Duodenal mucosa (tissue), 2 donors: ENCODE measurements around the gene KIF13A.
"Not testable (repeated sequence)": the region's sequence is repeated elsewhere in the genome, so short reads cannot be mapped to it uniquely, and the experiment has no call there.

Source experiments
- H3K27ac ChIP-seq: one replicate; pipeline ENCODE4 v1.7.0; 2013; ENCODE audit warnings: low read depth, low read length
- H3K27me3 ChIP-seq, 2 donors: one replicate each; pipeline ENCODE4 v1.7.0; 2013; ENCODE audit warnings: low read length in 2 of 2, control low read depth in 1 of 2; ENCODE audit not compliant: insufficient read depth in 2 of 2, control insufficient read depth in 1 of 2
- H3K36me3 ChIP-seq, 2 donors: one replicate each; pipeline ENCODE4 v1.7.0; 2013; ENCODE audit warnings: low read length in 2 of 2, control low read depth in 1 of 2; ENCODE audit not compliant: insufficient read depth in 2 of 2, control insufficient read depth in 1 of 2
- H3K4me1 ChIP-seq, 2 donors: one replicate each; pipeline ENCODE4 v1.7.0; 2013; ENCODE audit warnings: low read length in 2 of 2, control low read depth in 1 of 2; ENCODE audit not compliant: insufficient read depth in 2 of 2, control insufficient read depth in 1 of 2
- H3K4me3 ChIP-seq, 2 donors: one replicate each; pipeline ENCODE4 v1.7.0; 2013; ENCODE audit warnings: low read length in 2 of 2, low read depth in 1 of 2
- H3K9ac ChIP-seq, 2 donors: one replicate each; pipeline ENCODE4 v1.7.0; 2013; ENCODE audit warnings: low read length in 2 of 2, low read depth in 1 of 2
- H3K9me3 ChIP-seq, 2 donors: one replicate each; pipeline ENCODE4 v1.7.0; 2013; ENCODE audit warnings: low read length in 2 of 2, control low read depth in 1 of 2; ENCODE audit not compliant: control insufficient read depth in 1 of 2

KIF13A gene

GRCh38 chr6:17985934-17986655 lies 1.3 kb downstream of the KIF13A start:
- Histone ChIP-seq H3K27ac (no peak overlapping the region), H3K9ac (peak overlapping the region; percentile 76 to 89), H3K36me3 (peaks cover 0 to 3% of the 10 kb centered on the region in 2 donors), H3K9me3 (no peaks in the 10 kb centered on the region), H3K4me3 (peak overlapping the region; percentile 86 to 95), H3K4me1 (peaks cover 26% of the 10 kb centered on the region in 2 donors), H3K27me3 (no peaks in the 10 kb centered on the region)

- Histone ChIP-seq H3K9ac (peak overlapping the region; percentile 0 to 76), H3K27ac (no peak overlapping the region), H3K4me1 (peaks cover 26% of the 10 kb centered on the region in 2 donors), H3K9me3 (no peaks in the 10 kb centered on the region), H3K27me3 (no peaks in the 10 kb centered on the region), H3K4me3 (peak overlapping the region; percentile 86 to 95), H3K36me3 (peaks cover 0 to 3% of the 10 kb centered on the region in 2 donors)
These were observed 2.4 kb downstream of the KIF13A start for GRCh38 chr6:17984812-17985670.

- Histone ChIP-seq H3K4me1 (peaks cover 26% of the 10 kb centered on the region in 2 donors), H3K4me3 (peak overlapping the region; percentile 86 to 95), H3K9ac (no peak overlapping the region), H3K36me3 (peaks cover 0 to 3% of the 10 kb centered on the region in 2 donors), H3K27me3 (no peaks in the 10 kb centered on the region), H3K9me3 (no peaks in the 10 kb centered on the region), H3K27ac (no peak overlapping the region)
These were observed 3.0 kb downstream of the KIF13A start for GRCh38 chr6:17984399-17984798.

- H3K4me1 ChIP-seq: peaks cover 25 to 26% of the 10 kb centered on the region in 2 donors
- no peaks in the 10 kb centered on the region for H3K9me3 ChIP-seq
- no peaks in the 10 kb centered on the region for H3K27me3 ChIP-seq
- H3K36me3 ChIP-seq: peaks cover 0 to 3% of the 10 kb centered on the region in 2 donors
- peak overlapping the region; percentile 41 to 50 for H3K4me3 ChIP-seq
- H3K9ac ChIP-seq: peak overlapping the region in 1 of 2 donors; percentile 35
- no peak overlapping the region for H3K27ac ChIP-seq
These were observed 3.7 kb downstream of the KIF13A start for GRCh38 chr6:17983730-17984129.

GRCh38 chr6:17980329-17980728 lies 7.1 kb downstream of the KIF13A start:
- no peaks in the 10 kb centered on the region for H3K9me3 ChIP-seq
- H3K4me3 ChIP-seq: no peak overlapping the region
- H3K27me3 ChIP-seq: no peaks in the 10 kb centered on the region
- H3K4me1 ChIP-seq: peaks cover 14 to 19% of the 10 kb centered on the region in 2 donors
- H3K27ac ChIP-seq: no peak overlapping the region
- peaks cover 0 to 3% of the 10 kb centered on the region in 2 donors for H3K36me3 ChIP-seq
- H3K9ac ChIP-seq: no peak overlapping the region

- Histone ChIP-seq H3K4me1 (peaks cover 10 to 12% of the 10 kb centered on the region in 2 donors), H3K9me3 (no peaks in the 10 kb centered on the region), H3K27ac (no peak overlapping the region), H3K27me3 (no peaks in the 10 kb centered on the region), H3K36me3 (peaks cover 0 to 3% of the 10 kb centered on the region in 2 donors), H3K4me3 (no peak overlapping the region), H3K9ac (no peak overlapping the region)
These were observed 8.0 kb downstream of the KIF13A start for GRCh38 chr6:17979479-17979878.

- not testable (repeated sequence) for H3K36me3 ChIP-seq, H3K27ac ChIP-seq, H3K4me3 ChIP-seq, H3K9ac ChIP-seq, H3K9me3 ChIP-seq, H3K27me3 ChIP-seq
- peaks cover 0 to 14% of the 10 kb centered on the region in 2 donors for H3K4me1 ChIP-seq
These were observed 11.2 kb downstream of the KIF13A start for GRCh38 chr6:17976258-17976657.

GRCh38 chr6:17974570-17975368 lies 12.7 kb downstream of the KIF13A start:
- Histone ChIP-seq H3K27me3 (no peaks in the 10 kb centered on the region), H3K4me1 (peaks cover 0 to 14% of the 10 kb centered on the region in 2 donors), H3K27ac (no peak overlapping the region), H3K9me3 (no peaks in the 10 kb centered on the region), H3K36me3 (no peaks in the 10 kb centered on the region), H3K9ac (no peak overlapping the region), H3K4me3 (no peak overlapping the region)

GRCh38 chr6:17972978-17973622 lies 14.3 kb downstream of the KIF13A start:
- Histone ChIP-seq H3K36me3 (no peaks in the 10 kb centered on the region), H3K4me1 (peaks cover 0 to 14% of the 10 kb centered on the region in 2 donors), H3K9ac (no peak overlapping the region), H3K4me3 (no peak overlapping the region), H3K9me3 (no peaks in the 10 kb centered on the region), H3K27ac (no peak overlapping the region), H3K27me3 (no peaks in the 10 kb centered on the region)
